Naive thymus-derived CD4-positive, alpha-beta T cell (primary cell): ENCODE results near the gene PADI1. TPM values are rescaled to one million over a fixed set of nuclear protein-coding genes. Genes with fewer than 3 reads are reported as not detected.
"Not testable (repeated sequence)": the region's sequence is repeated elsewhere in the genome, so short reads cannot be mapped to it uniquely, and the experiment has no call there.

Source experiments
- ATAC-seq: fragments of 150-1000 bp; cut with Tn5 transposase; 2 replicates; pipeline ENCODE4 v1.10.0; 2021; ENCODE audit warnings: mild to moderate bottlenecking, moderate library complexity
- CTCF ChIA-PET: fragments of 350-600 bp; sonication (Branson Sonifier 250); formaldehyde crosslinking; loops from one replicate; lab custom pipeline; 2021; ENCODE audit warnings: antibody characterized with exemption; lab: Charles Lee
- POLR2A ChIA-PET: fragments of 350-600 bp; sonication (Branson Sonifier 250); formaldehyde crosslinking; loops from one replicate; lab custom pipeline; 2021; ENCODE audit warnings: antibody characterized with exemption, inconsistent platforms; lab: Charles Lee
- DNase-seq, 9 donors: peaks; one replicate each; pipeline versions ENCODE4 v3.0.0 to v3.0.0-alpha.2; 2020 to 2022; ENCODE audit warnings: mixed read lengths in 1 of 9
- H3K27ac ChIP-seq: one replicate; pipeline ENCODE4 v1.7.0; 2013; ENCODE audit warnings: mild to moderate bottlenecking, low read depth, low read length, moderate library complexity
- H3K27me3 ChIP-seq, 2 donors: one replicate each; pipeline ENCODE4 v1.7.0; 2013; ENCODE audit warnings: low read length in 2 of 2, mild to moderate bottlenecking in 2 of 2, moderate library complexity in 2 of 2; ENCODE audit not compliant: control insufficient read depth in 2 of 2, insufficient read depth in 2 of 2
- H3K36me3 ChIP-seq, 3 experiments: 1 replicate in 2 of 3; 2 replicates in 1 of 3; pipeline ENCODE4 v1.7.0; 2013; ENCODE audit warnings: low read length in 3 of 3, mild to moderate bottlenecking in 3 of 3, moderate library complexity in 1 of 3; ENCODE audit not compliant: insufficient read depth in 3 of 3, control insufficient read depth in 2 of 3
- H3K4me1 ChIP-seq, 2 donors: one replicate each; pipeline ENCODE4 v1.7.0; 2013; ENCODE audit warnings: low read length in 2 of 2, mild to moderate bottlenecking in 2 of 2, moderate library complexity in 1 of 2; ENCODE audit not compliant: control insufficient read depth in 2 of 2, insufficient read depth in 2 of 2
- H3K4me3 ChIP-seq: 2 replicates; pipeline ENCODE4 v1.7.0; 2013; ENCODE audit warnings: mild to moderate bottlenecking, low read length
- H3K9me3 ChIP-seq, 3 experiments: 1 replicate in 2 of 3; 2 replicates in 1 of 3; pipeline ENCODE4 v1.7.0; 2013; ENCODE audit warnings: low read length in 3 of 3; ENCODE audit not compliant: control insufficient read depth in 2 of 3
- H3K27ac Mint-ChIP-seq, 9 donors: one replicate each; pipeline ENCODE4 v1.8.0; 2020 to 2022; ENCODE audit warnings: mixed read lengths in 9 of 9, mild to moderate bottlenecking in 8 of 9, moderate library complexity in 5 of 9, inconsistent platforms in 2 of 9
- H3K27me3 Mint-ChIP-seq, 5 donors: one replicate each; pipeline ENCODE4 v1.8.0; 2021 to 2022; ENCODE audit warnings: mixed read lengths in 5 of 5, mild to moderate bottlenecking in 1 of 5
- H3K36me3 Mint-ChIP-seq, 5 donors: one replicate each; pipeline ENCODE4 v1.8.0; 2020 to 2022; ENCODE audit warnings: mixed read lengths in 5 of 5, mild to moderate bottlenecking in 3 of 5, inconsistent platforms in 1 of 5
- H3K4me1 Mint-ChIP-seq, 7 donors: one replicate each; pipeline ENCODE4 v1.8.0; 2020 to 2022; ENCODE audit warnings: mixed read lengths in 7 of 7, mild to moderate bottlenecking in 3 of 7, inconsistent platforms in 1 of 7
- H3K4me3 Mint-ChIP-seq, 10 donors: one replicate each; pipeline ENCODE4 v1.8.0; 2020 to 2022; ENCODE audit warnings: mild to moderate bottlenecking in 10 of 10, mixed read lengths in 10 of 10, moderate library complexity in 6 of 10, inconsistent platforms in 2 of 10
- H3K9me3 Mint-ChIP-seq, 11 donors: one replicate each; pipeline ENCODE4 v1.8.0; 2020 to 2022; ENCODE audit warnings: mixed read lengths in 11 of 11, mild to moderate bottlenecking in 4 of 11, inconsistent platforms in 1 of 11, moderate library complexity in 1 of 11
- intact Hi-C, 2 donors: fragments of 100-400 bp; cut with micrococcal nuclease; formaldehyde crosslinking; loops; one replicate each; pipeline ENCODE4 v1.15.1; 2023
- polyA plus RNA-seq, 2 donors: library from polyadenylated mRNA; unstranded; fragments of 300-500 nt; fragmentation: Illumina TruSeq; gene quantifications; one replicate each; pipeline ENCODE4 v1.2.3, GENCODE V29; 2021
- total RNA-seq, 6 experiments: library from RNA in 5 of 6; stranded (reverse) in 5 of 6; gene quantifications; 1 replicate in 5 of 6; 2 replicates in 1 of 6; pipeline ENCODE4 v1.2.3 and lab custom pipeline; 2021 to 2026

The PADI1 gene
- total and polyA plus RNA-seq, 7 experiments from 2014 or later: not detected

DNA sequence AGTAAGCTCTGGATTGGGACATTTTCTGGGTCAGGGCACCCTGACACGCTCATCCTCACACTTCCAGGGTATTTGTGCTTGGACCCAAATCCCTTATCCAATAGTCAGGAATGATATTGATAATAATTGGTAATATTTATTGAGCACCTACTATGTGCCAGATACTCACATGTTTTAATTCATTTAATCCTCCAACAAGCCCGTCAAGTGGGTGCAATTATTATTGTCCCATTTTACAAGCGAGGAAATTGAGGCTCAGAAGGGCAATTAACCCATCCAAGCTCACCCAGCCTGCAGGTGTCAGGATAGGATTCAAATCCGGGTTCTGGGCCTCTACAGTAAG, 32.6 kb downstream of the PADI1 start:
- no peak for ATAC-seq
- no peak overlapping the region for H3K27ac ChIP-seq
- no peaks in the 10 kb centered on the region for H3K9me3 Mint-ChIP-seq
- no peak overlapping the region for H3K4me3 Mint-ChIP-seq
- H3K4me1 ChIP-seq: no peaks in the 10 kb centered on the region
- no peaks in the 10 kb centered on the region for H3K36me3 ChIP-seq
- no peaks in the 10 kb centered on the region for H3K36me3 Mint-ChIP-seq
- H3K9me3 ChIP-seq: no peaks in the 10 kb centered on the region
- intact Hi-C loops: loop anchor here (1.0 to 10.0 kb wide), 3 partner anchors 112 to 283 kb away; no protein-coding TSS in a partner anchor
- peaks cover 0 to 5% (median 0%) of the 10 kb centered on the region in 5 donors for H3K27me3 Mint-ChIP-seq
- no peak overlapping the region for H3K4me3 ChIP-seq
- DNase-seq: no peak
- ChIA-PET POLR2A (no interaction called here), CTCF (interaction anchor here (0.7 to 9.0 kb wide), 4 partner anchors 55 to 116 kb away, joined by 3 to 130 read pairs (median 4); no protein-coding TSS in a partner anchor)
- H3K27ac Mint-ChIP-seq: no peak overlapping the region
- H3K4me1 Mint-ChIP-seq: peaks cover 0 to 8% (median 6%) of the 10 kb centered on the region in 7 donors
- no peaks in the 10 kb centered on the region for H3K27me3 ChIP-seq

DNA sequence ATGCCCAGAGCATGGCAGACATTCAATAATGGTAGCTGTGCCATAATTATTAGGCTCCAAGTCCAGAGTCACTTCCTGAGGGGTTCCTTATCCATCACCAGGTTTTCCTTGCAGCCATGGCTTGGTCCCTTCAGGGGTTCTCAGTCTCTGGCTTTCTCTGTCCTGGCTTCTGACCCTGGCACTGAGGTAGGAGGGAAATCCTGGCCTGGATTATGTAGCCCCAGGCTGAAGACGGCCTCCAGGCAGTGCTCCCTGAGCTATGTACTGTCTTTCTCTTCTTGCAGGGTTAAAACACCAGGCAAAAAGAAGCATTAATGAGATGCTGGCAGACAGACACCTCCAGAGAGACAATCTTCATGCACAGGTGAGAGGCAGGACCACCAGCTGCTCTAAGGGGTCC, 34.5 kb downstream of the PADI1 start:
- ATAC-seq: peak; percentile 63
- no peak for DNase-seq
- Mint-ChIP-seq H3K4me3 (no peak overlapping the region), H3K9me3 (no peaks in the 10 kb centered on the region), H3K27me3 (peaks cover 0 to 3% (median 0%) of the 10 kb centered on the region in 5 donors), H3K27ac (no peak overlapping the region), H3K36me3 (no peaks in the 10 kb centered on the region), H3K4me1 (peaks cover 0 to 8% (median 6%) of the 10 kb centered on the region in 7 donors)
- ChIA-PET POLR2A (no interaction called here), CTCF (interaction anchor here (0.9 to 9.0 kb wide), 2 partner anchors 113 to 118 kb away, joined by 3 to 130 read pairs; no protein-coding TSS in a partner anchor)
- no peak overlapping the region for H3K4me3 ChIP-seq
- intact Hi-C loops: loop anchor here in 1 of 2 donors (10.0 kb wide), 1 partner anchor 285 kb away; no protein-coding TSS in a partner anchor
- H3K4me1 ChIP-seq: no peaks in the 10 kb centered on the region
- H3K27ac ChIP-seq: no peak overlapping the region
- no peaks in the 10 kb centered on the region for H3K9me3 ChIP-seq
- no peaks in the 10 kb centered on the region for H3K27me3 ChIP-seq
- no peaks in the 10 kb centered on the region for H3K36me3 ChIP-seq

- H3K36me3 ChIP-seq, H3K27ac ChIP-seq, POLR2A ChIA-PET, H3K27ac Mint-ChIP-seq, ATAC-seq, intact Hi-C loops, H3K9me3 ChIP-seq, H3K4me1 ChIP-seq, H3K4me1 Mint-ChIP-seq, H3K9me3 Mint-ChIP-seq, H3K4me3 ChIP-seq, DNase-seq, H3K4me3 Mint-ChIP-seq, H3K27me3 Mint-ChIP-seq, H3K36me3 Mint-ChIP-seq, H3K27me3 ChIP-seq: not testable (repeated sequence)
- CTCF ChIA-PET: interaction anchor here (9.0 kb wide), 1 partner anchor 115 kb away, joined by 130 read pairs; no protein-coding TSS in a partner anchor
Observed at GRCh38 chr1:17241011-17241779, 36.3 kb downstream of the PADI1 start.

DNA sequence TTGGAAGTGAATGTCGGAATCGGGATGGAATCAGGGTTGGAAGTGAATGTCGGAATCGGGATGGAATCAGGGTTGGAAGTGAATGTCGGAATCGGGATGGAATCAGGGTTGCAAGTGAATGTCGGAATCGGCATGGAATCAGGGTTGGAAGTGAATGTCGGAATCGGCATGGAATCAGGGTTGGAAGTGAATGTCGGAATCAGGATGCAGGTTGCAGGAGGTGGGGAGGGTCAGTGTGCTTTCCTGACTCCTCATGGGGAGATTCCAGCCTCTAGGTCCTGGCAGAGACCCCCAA, 36.8 kb downstream of the PADI1 start:
- H3K4me1 ChIP-seq, POLR2A ChIA-PET, intact Hi-C loops, H3K27me3 Mint-ChIP-seq, H3K27me3 ChIP-seq, H3K4me3 Mint-ChIP-seq, CTCF ChIA-PET, H3K4me3 ChIP-seq, ATAC-seq, H3K36me3 ChIP-seq, DNase-seq, H3K27ac ChIP-seq, H3K9me3 ChIP-seq, H3K4me1 Mint-ChIP-seq, H3K27ac Mint-ChIP-seq, H3K9me3 Mint-ChIP-seq, H3K36me3 Mint-ChIP-seq: not testable (repeated sequence)

GRCh38 chr1:17243274-17243673, 38.3 kb downstream of the PADI1 start:
- Mint-ChIP-seq H3K36me3 (no peaks in the 10 kb centered on the region), H3K4me1 (peaks cover 0 to 1% (median 0%) of the 10 kb centered on the region in 7 donors), H3K27me3 (peaks cover 0 to 3% (median 0%) of the 10 kb centered on the region in 5 donors), H3K27ac (no peak overlapping the region), H3K4me3 (no peak overlapping the region), H3K9me3 (no peaks in the 10 kb centered on the region)
- Histone ChIP-seq H3K27ac (no peak overlapping the region), H3K9me3 (no peaks in the 10 kb centered on the region), H3K36me3 (no peaks in the 10 kb centered on the region), H3K27me3 (no peaks in the 10 kb centered on the region), H3K4me3 (no peak overlapping the region), H3K4me1 (no peaks in the 10 kb centered on the region)
- DNase-seq (no peak), ATAC-seq (no peak)
- intact Hi-C loops: no loop called here
- CTCF ChIA-PET: no interaction called here
- POLR2A ChIA-PET: no interaction called here

- Histone ChIP-seq H3K27me3 (peaks cover 0 to 3% of the 10 kb centered on the region in 2 donors), H3K4me1 (no peaks in the 10 kb centered on the region), H3K4me3 (no peak overlapping the region), H3K36me3 (no peaks in the 10 kb centered on the region), H3K27ac (no peak overlapping the region), H3K9me3 (no peaks in the 10 kb centered on the region)
- Mint-ChIP-seq H3K36me3 (no peaks in the 10 kb centered on the region), H3K27me3 (peaks cover 0 to 3% (median 0%) of the 10 kb centered on the region in 5 donors), H3K4me3 (no peak overlapping the region), H3K4me1 (no peaks in the 10 kb centered on the region), H3K9me3 (no peaks in the 10 kb centered on the region), H3K27ac (no peak overlapping the region)
- DNase-seq: no peak
- intact Hi-C loops: no loop called here
- ChIA-PET POLR2A (no interaction called here), CTCF (interaction anchor here (1.0 to 1.1 kb wide), 2 partner anchors 8 to 9 kb away, joined by 3 to 4 read pairs; no protein-coding TSS in a partner anchor)
- no peak for ATAC-seq
Observed at GRCh38 chr1:17244821-17245740, 40.2 kb downstream of the PADI1 start.
